Measurements from ENCODE around the gene LCNL1. TPM values are rescaled to one million over a fixed set of nuclear protein-coding genes. Genes with fewer than 3 reads are reported as not detected.

Gene LCNL1
- total RNA-seq, 1 experiment from 2014 or later: 0.41 TPM

DNA sequence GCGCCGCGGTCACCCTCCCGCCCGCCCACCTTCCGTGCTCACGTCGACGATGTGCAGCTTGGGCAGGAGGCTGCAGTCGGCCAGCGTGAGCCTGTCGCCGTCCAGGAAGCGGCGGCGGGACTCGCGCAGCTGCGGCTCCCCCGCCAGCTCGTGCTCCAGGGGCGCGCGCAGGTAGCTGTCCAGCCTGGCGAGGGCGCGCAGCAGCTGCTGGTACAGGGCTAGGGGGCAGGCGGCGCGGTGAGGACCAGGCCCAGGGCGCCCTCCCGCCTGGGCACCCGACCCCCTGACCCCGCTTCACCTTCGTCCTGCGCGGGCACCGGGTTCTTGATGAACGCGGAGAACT lies 12.1 kb downstream of the LCNL1 start:
- ChIA-PET CTCF (no interaction called here), POLR2A (ENCODE audit: unreplicated experiment) (no interaction called here)
- Histone ChIP-seq H4K20me1 (ENCODE audit: insufficient read depth) (no peaks in the 10 kb centered on the region; the same call in 1 of the 2 replicates), H3K4me1 (replicated peaks; ENCODE audit: insufficient read depth) (peaks cover 31% of the 10 kb centered on the region), H3F3A (ENCODE audit: insufficient read depth, low read depth) (peaks cover 37% of the 10 kb centered on the region; the same call in 1 of the 2 replicates), H3K27ac (no peak overlapping the region), H2AFZ (no peak overlapping the region), H3K36me3 (ENCODE audit: low read depth) (no peaks in the 10 kb centered on the region), H3K4me3 (no peak overlapping the region), H3K4me2 (no peak overlapping the region), H3K79me2 (ENCODE audit: low read depth) (peaks cover 7% of the 10 kb centered on the region; the same call in 1 of the 2 replicates), H3K9me2 (ENCODE audit: insufficient read depth) (no peaks in the 10 kb centered on the region), H3K9me3 (ENCODE audit: insufficient read depth, low read depth) (no peaks in the 10 kb centered on the region), H3K27me3 (ENCODE audit: insufficient read depth, low read depth) (no peaks in the 10 kb centered on the region)
- BruUV-seq (replicated peaks): no TSS peak
- intact Hi-C loops (cut with micrococcal nuclease; ENCODE audit: unreplicated experiment): loop anchor here (5.0 kb wide), 1 partner anchor 148 kb away; the partner anchor contains the start of gene PHPT1
- TF ChIP-seq, protein P1, sequence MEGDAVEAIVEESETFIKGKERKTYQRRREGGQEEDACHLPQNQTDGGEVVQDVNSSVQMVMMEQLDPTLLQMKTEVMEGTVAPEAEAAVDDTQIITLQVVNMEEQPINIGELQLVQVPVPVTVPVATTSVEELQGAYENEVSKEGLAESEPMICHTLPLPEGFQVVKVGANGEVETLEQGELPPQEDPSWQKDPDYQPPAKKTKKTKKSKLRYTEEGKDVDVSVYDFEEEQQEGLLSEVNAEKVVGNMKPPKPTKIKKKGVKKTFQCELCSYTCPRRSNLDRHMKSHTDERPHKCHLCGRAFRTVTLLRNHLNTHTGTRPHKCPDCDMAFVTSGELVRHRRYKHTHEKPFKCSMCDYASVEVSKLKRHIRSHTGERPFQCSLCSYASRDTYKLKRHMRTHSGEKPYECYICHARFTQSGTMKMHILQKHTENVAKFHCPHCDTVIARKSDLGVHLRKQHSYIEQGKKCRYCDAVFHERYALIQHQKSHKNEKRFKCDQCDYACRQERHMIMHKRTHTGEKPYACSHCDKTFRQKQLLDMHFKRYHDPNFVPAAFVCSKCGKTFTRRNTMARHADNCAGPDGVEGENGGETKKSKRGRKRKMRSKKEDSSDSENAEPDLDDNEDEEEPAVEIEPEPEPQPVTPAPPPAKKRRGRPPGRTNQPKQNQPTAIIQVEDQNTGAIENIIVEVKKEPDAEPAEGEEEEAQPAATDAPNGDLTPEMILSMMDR (conservative IDR thresholded peaks at IDR 0.05): no peak
- no peak for TF ChIP-seq EZH2 (IDR thresholded peaks at IDR 0.05; ENCODE audit: low read depth)
- no peak for DNase-seq

DNA sequence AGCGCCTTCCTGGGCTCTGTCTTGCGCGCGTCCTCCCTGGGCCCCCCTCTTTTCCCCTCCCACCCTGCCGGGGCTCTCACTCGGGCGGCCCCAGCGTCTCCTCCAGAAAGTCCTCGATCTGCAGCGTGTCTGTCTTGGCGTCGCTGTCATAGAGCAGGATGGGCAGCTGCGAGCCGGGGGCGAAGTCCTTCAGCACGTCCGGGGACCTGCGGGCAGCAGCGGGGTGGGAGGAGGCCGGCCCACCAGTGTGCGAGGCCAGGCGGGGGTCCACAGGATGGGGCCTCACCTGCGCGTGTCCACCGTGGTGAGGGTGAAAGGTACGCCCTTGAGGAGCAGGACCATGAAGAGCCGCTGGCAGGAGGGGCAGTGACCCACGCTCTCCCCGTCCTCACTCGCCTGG lies 12.6 kb downstream of the LCNL1 start:
- intact Hi-C loops (cut with micrococcal nuclease; ENCODE audit: unreplicated experiment): loop anchor here (5.0 kb wide), 1 partner anchor 148 kb away; the partner anchor contains the start of gene PHPT1
- Histone ChIP-seq H3F3A (ENCODE audit: insufficient read depth, low read depth) (peaks cover 35% of the 10 kb centered on the region; the same call in 1 of the 2 replicates), H3K27me3 (ENCODE audit: insufficient read depth, low read depth) (no peaks in the 10 kb centered on the region), H3K4me1 (replicated peaks; ENCODE audit: insufficient read depth) (peaks cover 31% of the 10 kb centered on the region), H3K9me3 (ENCODE audit: insufficient read depth, low read depth) (no peaks in the 10 kb centered on the region), H4K20me1 (ENCODE audit: insufficient read depth) (no peaks in the 10 kb centered on the region; the same call in 1 of the 2 replicates), H3K4me2 (no peak overlapping the region), H3K9me2 (ENCODE audit: insufficient read depth) (no peaks in the 10 kb centered on the region), H3K79me2 (ENCODE audit: low read depth) (peaks cover 7% of the 10 kb centered on the region; the same call in 1 of the 2 replicates), H2AFZ (no peak overlapping the region), H3K36me3 (ENCODE audit: low read depth) (no peaks in the 10 kb centered on the region), H3K4me3 (no peak overlapping the region), H3K27ac (no peak overlapping the region)
- BruUV-seq (replicated peaks): no TSS peak
- TF ChIP-seq, protein P1 (conservative IDR thresholded peaks at IDR 0.05): no peak
- no peak for TF ChIP-seq EZH2 (IDR thresholded peaks at IDR 0.05; ENCODE audit: low read depth)
- DNase-seq: no peak
- CTCF ChIA-PET: interaction anchor here (0.8 to 2.1 kb wide), 5 partner anchors 20 to 203 kb away, joined by 3 to 10 read pairs (median 3); no protein-coding TSS in a partner anchor
- POLR2A ChIA-PET (ENCODE audit: unreplicated experiment): interaction anchor here (0.7 to 1.1 kb wide), 2 partner anchors 148 to 153 kb away, joined by 7 to 10 read pairs; partner anchors contain the start of gene AJM1

GRCh38 chr9:136995772-136996311 lies 13.0 kb downstream of the LCNL1 start:
- Histone ChIP-seq H2AFZ (no peak overlapping the region), H3K9me2 (ENCODE audit: insufficient read depth) (no peaks in the 10 kb centered on the region), H4K20me1 (ENCODE audit: insufficient read depth) (no peaks in the 10 kb centered on the region), H3K27me3 (ENCODE audit: insufficient read depth, low read depth) (no peaks in the 10 kb centered on the region), H3F3A (ENCODE audit: insufficient read depth, low read depth) (peaks cover 30% of the 10 kb centered on the region; the same call in 1 of the 2 replicates), H3K4me1 (replicated peaks; ENCODE audit: insufficient read depth) (peaks cover 31% of the 10 kb centered on the region), H3K27ac (no peak overlapping the region), H3K79me2 (ENCODE audit: low read depth) (peaks cover 7% of the 10 kb centered on the region; the same call in 1 of the 2 replicates), H3K36me3 (ENCODE audit: low read depth) (no peaks in the 10 kb centered on the region), H3K4me3 (peak overlapping the region; percentile 53; the same call in 1 of the 2 replicates), H3K4me2 (peak overlapping the region; percentile 94), H3K9me3 (ENCODE audit: insufficient read depth, low read depth) (no peaks in the 10 kb centered on the region)
- ChIA-PET CTCF (interaction anchor here (0.6 to 2.1 kb wide), 7 partner anchors 21 to 650 kb away, joined by 3 to 10 read pairs (median 4); no protein-coding TSS in a partner anchor), POLR2A (ENCODE audit: unreplicated experiment) (interaction anchor here (0.5 to 1.1 kb wide), 10 partner anchors 18 to 586 kb away, joined by 3 to 10 read pairs (median 6); partner anchors contain the start of gene AJM1)
- BruUV-seq (replicated peaks): TSS peak; percentile 58
- TF ChIP-seq EZH2 (IDR thresholded peaks at IDR 0.05; ENCODE audit: low read depth): no peak
- TF ChIP-seq, protein P1 (conservative IDR thresholded peaks at IDR 0.05): no peak
- peak in 1 of 2 experiments; percentile 45 for DNase-seq
- intact Hi-C loops (cut with micrococcal nuclease; ENCODE audit: unreplicated experiment): loop anchor here (1.0 to 5.0 kb wide), 3 partner anchors 46 to 205 kb away; partner anchors contain the start of genes PHPT1 and TMEM141
